GM18907 (cell line): ENCODE data around the gene HNRNPF.
"Not testable (repeated sequence)": the region's sequence is repeated elsewhere in the genome, so short reads cannot be mapped to it uniquely, and the experiment has no call there.

Experiments
- ATAC-seq: cut with Tn5 transposase; IDR thresholded peaks from one replicate; pipeline ENCODE4 v1.9.1; 2021; ENCODE audit warnings: mild to moderate bottlenecking, moderate library complexity; ENCODE audit not compliant: unreplicated experiment

HNRNPF gene

GRCh38 chr10:43396928-43397624, 11.9 kb downstream of the HNRNPF start:
- peak; percentile 89 for ATAC-seq

DNA sequence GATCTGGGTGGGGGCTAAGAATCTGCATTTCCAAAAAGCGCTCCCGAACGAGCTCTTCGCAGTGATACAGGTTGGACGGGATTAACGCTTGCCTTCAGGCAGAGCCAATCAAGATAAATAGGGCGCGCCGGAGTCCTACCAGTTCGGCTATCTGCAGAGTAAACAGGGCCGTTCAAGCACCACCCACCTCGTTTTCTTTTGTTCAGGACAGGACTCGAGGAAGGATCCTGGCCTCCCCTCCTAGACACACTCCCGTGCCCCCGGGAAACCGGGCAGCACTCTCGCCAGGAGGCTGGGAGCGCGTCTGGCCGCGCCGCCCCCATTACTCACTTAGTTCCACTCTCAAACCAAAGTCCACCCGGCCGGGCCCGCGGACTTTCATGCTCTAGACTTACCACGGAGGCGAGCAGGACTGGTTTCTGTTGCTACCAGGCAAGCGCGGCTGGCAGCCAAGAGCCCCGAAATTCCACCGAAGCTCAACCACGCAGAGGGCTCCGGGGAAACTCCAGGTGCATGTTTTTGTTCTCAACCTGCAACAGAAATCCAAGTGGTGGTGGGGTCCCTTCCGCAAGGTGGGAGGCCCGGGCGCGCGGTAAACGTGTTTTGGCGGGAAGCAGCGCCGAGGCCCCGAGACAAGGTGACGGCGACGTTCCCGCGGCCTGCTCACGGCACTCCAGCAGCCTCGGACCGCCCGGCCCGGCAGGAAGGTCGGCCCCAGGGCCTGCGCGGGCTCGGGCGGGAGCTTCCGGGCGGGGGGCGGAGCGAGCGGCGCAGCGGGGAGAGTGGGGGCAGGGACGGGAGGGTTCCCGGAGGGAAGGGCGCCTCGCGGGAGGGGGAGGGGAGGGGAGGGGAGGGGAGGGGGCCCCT, 12.7 kb downstream of the HNRNPF start:
- peak; percentile 55 for ATAC-seq

GRCh38 chr10:43395571-43396060, 13.4 kb downstream of the HNRNPF start:
- no peak for ATAC-seq

GRCh38 chr10:43394868-43395267, 14.1 kb downstream of the HNRNPF start:
- ATAC-seq, result no peak

- ATAC-seq, result no peak
Observed at GRCh38 chr10:43393606-43394360, 15.2 kb downstream of the HNRNPF start.

DNA sequence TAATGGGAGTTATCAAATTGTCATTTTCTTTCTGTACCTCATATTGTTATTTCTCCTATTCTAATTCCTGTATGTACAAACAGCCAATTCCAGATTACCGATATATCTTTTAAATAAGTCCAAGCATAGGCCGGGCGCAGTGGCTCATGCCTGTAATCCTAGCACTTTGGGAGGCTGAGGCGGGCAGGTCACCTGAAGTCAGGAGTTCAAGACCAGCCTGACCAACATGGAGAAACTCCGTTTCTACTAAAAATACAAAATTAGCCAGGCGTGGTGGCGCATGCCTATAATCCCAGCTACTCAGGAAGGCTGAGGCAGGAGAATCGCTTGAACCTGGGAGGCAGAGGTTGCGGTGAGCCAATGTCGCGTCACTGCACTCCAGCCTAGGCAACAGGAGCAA, 15.8 kb downstream of the HNRNPF start:
- not testable (repeated sequence) for ATAC-seq

- no peak for ATAC-seq
Observed at GRCh38 chr10:43392748-43393147, 16.2 kb downstream of the HNRNPF start.

DNA sequence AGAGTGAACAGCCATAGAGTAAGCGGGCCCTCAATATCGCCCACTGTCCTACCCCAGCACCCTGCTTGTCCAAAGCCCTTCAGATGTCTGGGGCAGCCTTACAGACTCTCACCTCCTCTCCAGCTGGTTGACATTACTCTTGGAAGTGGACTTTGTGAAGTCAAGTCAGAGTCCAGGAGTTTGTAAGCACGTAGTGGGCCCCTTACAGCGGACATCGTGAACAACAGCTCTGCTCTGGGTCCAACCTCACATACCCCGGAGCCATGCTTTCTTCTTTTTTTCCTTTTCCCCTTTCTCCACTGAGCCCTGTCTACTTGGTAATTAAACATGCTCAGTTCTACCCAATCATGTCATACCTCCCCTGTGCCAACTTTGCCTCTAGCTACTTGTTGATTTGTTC, 17.5 kb downstream of the HNRNPF start:
- ATAC-seq, result no peak

GRCh38 chr10:43390759-43391158, 18.2 kb downstream of the HNRNPF start:
- ATAC-seq, result no peak

DNA sequence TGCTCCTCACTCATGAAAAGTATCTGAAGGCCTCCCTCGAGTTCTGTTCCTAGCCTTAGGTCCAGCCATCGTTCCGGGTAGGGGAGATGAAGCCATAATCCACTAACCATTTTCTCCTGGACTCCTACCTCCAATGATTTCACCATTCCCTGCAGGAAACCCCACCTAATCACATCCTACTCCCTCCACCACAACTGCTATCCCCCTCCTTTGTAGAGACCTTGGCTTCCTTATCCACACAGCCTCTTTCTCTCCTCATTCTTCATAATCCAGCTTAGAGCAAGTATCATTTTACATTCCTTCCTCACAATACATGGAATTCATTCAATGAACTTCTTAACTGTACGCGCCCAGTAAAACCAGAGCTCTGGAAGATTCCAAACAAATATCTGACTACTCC, 18.7 kb downstream of the HNRNPF start:
- no peak for ATAC-seq

GRCh38 chr10:43389867-43390266, 19.1 kb downstream of the HNRNPF start:
- ATAC-seq, result no peak

DNA sequence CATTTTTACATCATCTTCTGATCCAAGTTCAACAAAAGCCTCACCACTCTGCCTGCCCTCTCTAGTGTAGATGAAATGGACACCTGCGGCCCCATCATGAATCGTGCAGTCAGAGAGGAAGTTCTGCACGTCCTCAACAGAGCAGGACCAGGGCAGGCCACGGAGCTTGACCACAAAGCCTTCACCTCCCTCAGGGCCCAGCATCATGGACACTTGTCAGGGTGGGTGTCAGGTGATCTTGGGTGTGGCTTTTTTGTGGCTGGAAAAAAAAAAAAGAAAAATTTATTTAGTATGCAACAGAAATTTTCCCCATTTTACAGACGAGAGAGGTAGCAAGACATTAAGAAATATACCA, 21.3 kb downstream of the HNRNPF start:
- no peak for ATAC-seq

DNA sequence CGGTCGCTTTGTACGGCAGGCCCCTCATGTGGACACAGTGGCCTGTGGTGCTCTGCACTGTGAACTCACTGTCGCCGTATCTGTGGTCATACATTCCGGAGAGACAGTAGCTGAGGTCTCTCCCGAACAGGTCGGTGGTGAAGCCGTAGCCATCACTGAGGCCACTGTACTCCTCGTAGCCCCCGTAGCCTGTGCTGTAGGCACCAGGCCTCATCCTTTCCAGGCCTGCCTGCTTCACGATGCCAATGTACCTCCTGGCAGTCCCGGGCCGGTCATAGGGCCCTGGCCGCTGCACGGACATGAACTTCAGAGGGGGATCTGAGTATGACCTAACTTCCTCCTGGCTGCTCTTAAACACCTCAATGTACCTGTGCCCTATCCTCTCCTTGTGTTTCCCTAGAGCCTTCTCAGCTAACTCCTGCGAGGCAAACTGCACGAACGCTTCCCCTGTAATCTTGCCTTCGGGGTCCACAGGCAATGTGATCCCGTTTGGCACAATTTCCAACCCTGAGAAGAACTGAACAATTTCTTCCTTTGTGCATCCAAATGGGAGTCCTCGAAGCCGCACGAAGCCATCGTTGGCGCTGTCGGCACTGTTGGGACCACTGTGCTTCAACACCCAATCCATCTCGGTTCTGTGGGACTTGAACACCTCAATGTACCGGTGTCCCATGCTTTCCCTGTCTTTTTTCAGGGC, 21.9 kb downstream of the HNRNPF start:
- no peak for ATAC-seq

- no peak for ATAC-seq
Observed at GRCh38 chr10:43386549-43386948, 22.4 kb downstream of the HNRNPF start.

DNA sequence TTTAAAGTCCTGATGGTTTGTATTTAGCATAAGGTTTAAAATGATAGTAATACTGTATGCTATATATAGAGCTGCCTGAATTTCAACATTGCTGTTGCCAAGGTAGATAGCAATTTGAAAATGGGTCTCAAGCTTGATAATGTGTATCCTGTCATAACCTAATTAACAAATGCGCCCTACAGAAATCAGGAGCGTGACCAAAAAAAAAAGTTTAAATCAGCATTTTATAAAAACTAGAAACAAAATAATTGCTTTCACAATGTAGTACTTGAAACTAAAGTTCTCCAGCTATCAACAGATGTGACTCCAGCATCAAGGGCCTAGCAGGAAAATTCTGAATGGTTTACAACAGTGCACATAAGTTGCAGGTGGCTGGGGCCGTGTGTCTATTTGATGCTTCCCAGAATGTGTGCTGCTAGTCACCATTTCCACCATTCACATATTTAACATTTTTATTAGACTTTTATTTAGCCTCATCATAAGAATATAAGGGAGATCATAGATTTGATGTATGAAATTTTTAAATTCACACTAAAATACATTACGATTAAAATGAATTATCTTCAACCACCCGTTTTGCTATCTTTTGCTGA, 23.5 kb downstream of the HNRNPF start:
- no peak for ATAC-seq

DNA sequence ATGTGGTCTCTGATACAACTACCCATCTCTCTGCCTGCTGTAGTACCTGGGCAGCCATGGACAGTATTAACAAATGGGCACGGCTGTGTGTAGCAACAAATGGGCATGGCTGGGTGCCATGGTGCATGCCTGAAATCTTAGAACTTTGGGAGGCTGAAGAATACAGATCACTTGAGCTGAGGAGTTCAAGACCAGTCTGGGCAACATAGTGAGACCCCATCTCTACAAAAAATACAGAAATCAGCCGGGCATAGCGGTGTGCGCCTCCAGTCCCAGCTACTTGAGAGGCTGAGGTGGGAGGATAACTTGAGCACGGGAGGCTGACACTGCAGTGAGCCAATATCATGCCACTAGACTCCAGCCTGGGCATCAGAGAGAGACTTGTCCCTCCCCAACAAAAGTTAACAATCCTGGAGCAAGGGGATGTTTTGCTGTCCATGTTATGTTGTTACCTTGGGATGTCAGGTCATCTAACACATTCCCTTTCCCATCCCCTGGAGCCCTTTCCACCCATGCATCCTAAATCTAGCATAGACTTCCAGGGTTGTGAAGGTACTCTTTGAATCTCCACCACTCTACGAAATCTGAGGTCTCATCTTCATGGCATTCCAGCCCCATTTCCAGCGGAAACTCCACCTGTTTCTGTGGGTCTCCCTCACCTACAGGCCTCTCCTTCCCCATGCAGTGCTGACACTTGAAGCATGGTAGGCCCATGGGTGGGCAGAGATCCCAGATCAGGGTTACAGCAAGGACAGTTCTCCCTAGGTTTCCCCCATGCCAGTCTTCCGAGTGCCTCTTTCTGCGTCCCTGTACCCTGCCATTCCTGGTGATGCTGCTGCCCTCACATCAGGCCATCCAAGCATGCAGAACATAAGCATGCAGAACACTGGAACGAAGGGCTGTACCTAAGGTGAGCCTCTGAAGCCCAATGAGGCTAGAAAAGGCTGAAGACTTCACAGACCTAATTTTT, 24.4 kb downstream of the HNRNPF start:
- ATAC-seq, result no peak

DNA sequence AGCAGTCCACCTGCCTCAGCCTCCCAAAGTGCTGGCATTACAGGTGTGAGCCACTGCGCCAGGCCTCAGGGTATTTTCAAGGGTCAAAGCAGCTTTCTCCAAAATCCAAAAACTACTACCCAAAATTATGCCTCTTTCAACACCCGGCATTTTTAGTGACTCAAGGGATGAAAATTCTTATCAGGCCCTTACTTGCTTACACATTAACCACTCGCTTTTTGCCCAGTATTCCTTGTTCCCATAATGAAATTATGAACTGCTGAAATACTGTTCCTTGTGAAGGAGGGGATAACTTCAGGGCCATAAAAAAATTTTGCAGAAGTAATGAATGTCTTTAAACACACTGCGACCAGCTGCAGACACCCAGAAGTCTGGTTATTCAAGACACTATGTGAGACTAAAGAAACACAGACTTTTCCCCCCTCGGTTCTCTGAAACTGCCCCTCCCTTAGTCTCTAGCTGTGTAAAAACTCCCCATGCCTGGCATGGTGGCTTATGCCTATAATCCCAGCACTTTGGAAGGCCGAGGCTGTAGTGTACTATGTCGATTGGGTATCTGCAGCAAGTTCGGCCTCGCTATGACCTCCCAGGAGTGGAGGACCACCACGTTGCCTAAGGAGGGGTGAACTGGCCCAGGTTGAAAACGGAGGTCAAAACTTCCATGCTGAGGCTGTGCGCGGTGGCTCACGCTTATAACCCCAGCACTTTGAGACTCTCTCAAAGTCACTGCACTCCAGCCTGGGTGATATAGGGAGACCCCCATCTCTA, 25.6 kb downstream of the HNRNPF start:
- ATAC-seq, result no peak

- ATAC-seq, result no peak
Observed at GRCh38 chr10:43380610-43381222, 28.3 kb downstream of the HNRNPF start.
